Motor neuron (in vitro differentiated cells): ENCODE data around the gene RRAGD. TPM values are rescaled to one million over a fixed set of nuclear protein-coding genes. Genes with fewer than 3 reads are reported as not detected.

Experiments used
- ATAC-seq, 8 experiments: fragments of 200-7000 bp; cut with Tn5 transposase; replicated peaks in 6 of 8; 2 replicates each; pipeline ENCODE4 v1.8.0; 2021; ENCODE audit warnings: mild to moderate bottlenecking in 8 of 8, moderate library complexity in 8 of 8
- H3K27ac ChIP-seq, 2 donors: fragments of 250-450 bp; sonication (Bioruptor Pico); 2 replicates each; pipeline ENCODE4 v1.9.0; 2021; ENCODE audit warnings: antibody characterized with exemption in 2 of 2, mild to moderate bottlenecking in 2 of 2, moderate library complexity in 1 of 2
- H3K4me1 ChIP-seq, 2 donors: fragments of 250-450 bp; sonication (Bioruptor Pico); replicated peaks in 1 of 2; 2 replicates each; pipeline ENCODE4 v1.6.1; 2021; ENCODE audit warnings: antibody characterized with exemption in 2 of 2, mild to moderate bottlenecking in 2 of 2, moderate library complexity in 1 of 2
- H3K4me3 ChIP-seq, 5 donors: fragments of 250-450 bp; sonication (Bioruptor Pico); 2 replicates each; pipeline ENCODE4 v1.9.0; 2021; ENCODE audit warnings: antibody characterized with exemption in 5 of 5, mild to moderate bottlenecking in 5 of 5, moderate library complexity in 4 of 5
- WGBS, 10 experiments: fragments of 450-650 bp; shearing (Covaris generic); methylation state at CpG; one replicate each; pipeline ENCODE4 v1.0.0; 2022; 5-methylcytosine and 5-hydroxymethylcytosine counted together
- in situ Hi-C, 9 experiments: fragments of 400-800 bp; cut with MboI; loops; one replicate each; pipeline ENCODE4 v1.15.0; 2021; ENCODE audit warnings: low sequenced_read_pairs in 9 of 9, low pct_unique_long_range_greater_than_20kb in 2 of 9; ENCODE audit not compliant: unreplicated experiment in 9 of 9
- total RNA-seq, 8 experiments: library from RNA; unstranded; fragments of 300-600 nt; gene quantifications; 2 replicates each; pipeline versions ENCODE4 v1.2.3 to v1.2.4, GENCODE V29; 2022

RRAGD gene, protein sequence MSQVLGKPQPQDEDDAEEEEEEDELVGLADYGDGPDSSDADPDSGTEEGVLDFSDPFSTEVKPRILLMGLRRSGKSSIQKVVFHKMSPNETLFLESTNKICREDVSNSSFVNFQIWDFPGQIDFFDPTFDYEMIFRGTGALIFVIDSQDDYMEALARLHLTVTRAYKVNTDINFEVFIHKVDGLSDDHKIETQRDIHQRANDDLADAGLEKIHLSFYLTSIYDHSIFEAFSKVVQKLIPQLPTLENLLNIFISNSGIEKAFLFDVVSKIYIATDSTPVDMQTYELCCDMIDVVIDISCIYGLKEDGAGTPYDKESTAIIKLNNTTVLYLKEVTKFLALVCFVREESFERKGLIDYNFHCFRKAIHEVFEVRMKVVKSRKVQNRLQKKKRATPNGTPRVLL
- 10 to 100 TPM in 7 of 8 experiments, 1 to 10 TPM in 1; 9.6 to 90.2 (median 27.4) TPM for total RNA-seq

DNA sequence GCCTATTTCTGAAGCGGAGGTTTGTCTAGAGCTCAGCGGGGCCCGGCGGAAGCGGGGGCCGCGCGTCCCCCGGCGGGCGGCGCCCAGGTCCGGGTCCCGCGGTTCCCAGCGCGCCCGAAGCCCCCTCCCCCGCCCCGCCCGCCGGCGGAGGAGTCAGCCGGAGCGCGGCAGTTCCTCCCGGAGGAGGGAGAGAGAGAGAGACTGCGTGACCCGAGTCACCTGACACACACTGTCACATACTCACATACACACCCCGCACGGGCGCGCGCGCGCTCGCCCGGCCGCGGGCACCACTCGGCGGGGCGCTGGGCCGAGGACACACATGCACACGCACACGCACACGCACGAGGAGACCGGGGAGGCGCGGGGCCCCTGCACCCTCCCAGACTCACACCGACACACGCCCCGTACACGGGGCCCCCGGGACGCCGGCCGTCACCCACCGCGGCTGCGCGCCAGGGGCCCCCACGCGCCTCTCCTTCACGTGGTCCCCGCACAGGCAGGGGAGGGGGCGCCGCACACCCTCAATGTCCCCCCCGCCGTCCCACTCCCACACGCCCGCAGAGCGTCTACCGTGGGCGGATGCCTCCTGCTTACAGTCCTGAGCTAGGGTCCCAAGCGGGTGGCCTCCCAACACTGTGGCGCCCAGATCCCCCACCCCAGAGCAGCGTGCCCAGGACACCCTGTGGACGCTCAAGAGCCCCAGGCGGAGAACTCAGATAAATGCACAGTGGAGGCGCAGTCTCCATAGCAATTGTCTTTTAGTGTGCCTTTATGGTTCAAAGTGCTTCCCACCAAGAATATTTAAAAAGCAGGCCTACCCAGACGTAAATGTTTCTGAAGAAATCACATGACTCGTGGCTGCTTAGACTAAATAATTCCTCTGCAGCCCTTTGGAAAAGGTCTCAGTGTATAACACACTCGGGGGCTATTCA is at the start of gene RRAGD:
TSS of gene RRAGD (minus strand) at position 203 of the 935 bp plus-strand sequence. CDS start 280 bp downstream, outside the sequence.
- ATAC-seq, result peak; percentile 83 to 91 (median 87)
- peaks cover 14 to 16% of the 10 kb centered on the region in 2 donors for H3K4me1 ChIP-seq
- peak within 1 kb of the TSS; percentile 66 to 90 (median 75) for H3K4me3 ChIP-seq
- H3K27ac ChIP-seq, result peak within 1 kb of the TSS; percentile 68 to 82
- in situ Hi-C loops, result no loop called here
- WGBS, 10 experiments, result 0 to 40% (median 7%) methylated on average over 1 to 5 of the region's 85 CpGs; no CpG with 5 or more reads in 4 of the 10 experiments

DNA sequence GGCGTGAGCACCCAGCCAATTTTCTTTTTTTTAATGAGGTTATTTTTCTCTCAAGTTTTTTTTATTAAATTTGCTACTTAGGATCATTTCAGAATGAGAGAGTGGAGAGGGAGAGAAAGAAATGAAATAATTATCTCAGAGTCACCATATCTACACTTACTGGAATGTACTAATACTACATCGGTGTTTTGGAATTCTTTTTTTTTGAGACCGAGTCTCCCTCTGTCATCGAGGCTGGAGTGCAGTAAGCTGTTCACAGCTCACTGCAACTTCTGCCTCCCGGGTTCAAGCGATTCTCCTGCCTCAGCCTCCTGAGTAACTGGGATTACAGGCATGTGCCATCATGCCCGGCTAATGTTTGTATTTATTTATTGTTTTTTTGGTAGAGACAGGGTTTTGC is 48.6 kb upstream of the RRAGD start:
- Histone ChIP-seq H3K4me3 (no peak overlapping the region), H3K27ac (no peak overlapping the region), H3K4me1 (peaks cover 4 to 8% of the 10 kb centered on the region in 2 donors)
- 44 to 93% (median 80%) methylated on average over 1 to 7 of the region's 7 CpGs; no CpG with 5 or more reads in 3 of the 10 experiments for whole genome bisulfite sequencing, 10 experiments
- in situ Hi-C loops, result no loop called here
- ATAC-seq, result no peak

DNA sequence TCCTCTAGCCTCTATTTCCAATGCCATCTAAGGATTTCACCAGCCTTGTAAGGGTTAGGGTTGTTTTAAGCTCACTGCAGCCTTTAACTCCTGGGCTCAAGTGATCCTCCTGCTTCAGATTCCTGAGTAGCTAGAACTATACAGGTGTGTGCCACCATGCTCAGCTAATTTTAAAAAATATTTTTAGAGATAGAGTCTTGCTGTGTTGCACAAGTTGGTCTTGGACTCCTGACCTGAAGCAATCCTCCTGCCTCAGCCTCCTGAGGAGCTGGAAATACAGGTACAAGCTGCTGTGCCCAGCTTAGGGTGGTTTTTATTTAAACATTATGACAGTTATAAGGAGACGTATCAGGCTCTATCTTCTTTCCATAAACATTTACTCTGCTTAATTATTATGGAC is 47.4 kb upstream of the RRAGD start:
- in situ Hi-C loops, result no loop called here
- Histone ChIP-seq H3K4me3 (no peak overlapping the region), H3K27ac (no peak overlapping the region), H3K4me1 (peaks cover 2 to 7% of the 10 kb centered on the region in 2 donors)
- no peak for ATAC-seq
- 56 to 100% (median 95%) methylated on average over 1 of the region's 1 CpG; no CpG with 5 or more reads in 2 of the 10 experiments for WGBS, 10 experiments

DNA sequence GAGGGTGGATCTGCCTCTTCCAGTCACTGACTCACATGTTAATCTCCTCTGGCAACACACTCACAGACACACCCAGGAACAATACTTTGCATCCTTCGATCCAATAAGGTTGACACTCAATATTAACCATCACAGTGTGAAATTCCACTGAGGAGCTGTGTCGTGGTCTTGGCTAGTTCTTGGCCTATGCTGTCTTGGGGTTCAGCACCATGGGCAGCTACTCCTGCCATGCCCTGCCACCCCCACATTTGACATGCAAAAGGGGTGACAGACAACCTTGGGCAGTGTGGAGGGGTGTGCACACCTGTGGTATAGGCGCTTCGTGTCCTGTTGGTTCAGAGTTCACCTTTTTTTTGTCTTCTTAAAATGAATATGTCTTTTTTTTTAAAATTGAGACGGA is 46.6 kb upstream of the RRAGD start:
- 40 to 100% (median 91%) methylated on average over 2 to 5 of the region's 5 CpGs; no CpG with 5 or more reads in 5 of the 10 experiments for WGBS, 10 experiments

DNA sequence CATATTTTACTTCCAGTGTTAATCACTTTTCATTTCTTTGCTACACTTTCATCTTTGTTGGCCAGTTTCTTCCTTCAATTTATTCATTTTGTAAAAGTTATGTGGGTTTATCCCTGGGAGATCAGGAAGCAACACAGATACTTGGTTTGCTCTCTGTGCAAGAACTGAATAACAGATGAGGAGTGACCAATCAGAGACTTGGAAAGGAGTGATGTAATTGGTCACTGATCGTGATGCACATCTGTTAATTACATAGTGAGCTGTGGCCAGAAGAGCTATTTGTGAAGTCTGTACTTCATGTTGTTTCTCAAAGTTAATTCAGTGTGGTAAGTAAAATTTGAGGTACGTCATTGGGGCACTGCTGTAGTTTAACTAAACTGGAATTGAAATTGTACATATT is 42.2 kb upstream of the RRAGD start:
- H3K27ac ChIP-seq, result no peak overlapping the region
- peaks cover 6 to 13% of the 10 kb centered on the region in 2 donors for H3K4me1 ChIP-seq
- WGBS, 10 experiments, result 33 to 100% (median 86%) methylated on average over 1 to 2 of the region's 2 CpGs
- no peak overlapping the region for H3K4me3 ChIP-seq
- peak in 3 of 8 experiments; percentile 43 to 55 (median 54) for ATAC-seq
- in situ Hi-C loops, result no loop called here

More for the DNA sequence above, 46.6 kb upstream of the RRAGD start:
- H3K27ac ChIP-seq, result no peak overlapping the region
- no peaks in the 10 kb centered on the region for H3K4me1 ChIP-seq
- no peak overlapping the region for H3K4me3 ChIP-seq
- in situ Hi-C loops, result no loop called here
- ATAC-seq, result peak in 3 of 8 experiments; percentile 36 to 75 (median 71)

DNA sequence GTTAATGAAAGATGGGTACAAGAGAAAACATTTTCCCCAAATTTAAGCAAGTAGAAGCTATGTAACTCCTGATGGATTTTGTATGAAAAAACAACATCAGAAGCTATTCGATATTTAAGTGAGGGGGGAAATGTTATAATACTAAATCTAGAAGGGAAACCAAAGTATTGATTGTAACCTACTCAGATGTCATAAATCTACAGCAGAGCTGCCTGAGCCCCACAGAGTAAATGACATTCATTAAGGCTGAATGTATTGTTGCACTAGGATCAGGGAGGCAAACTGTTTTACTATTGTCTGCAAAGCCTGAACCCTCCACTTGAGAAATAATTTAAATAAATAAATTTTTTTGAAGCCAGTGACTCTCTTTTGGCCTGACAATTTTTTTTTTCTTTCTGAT is 40.2 kb upstream of the RRAGD start:
- WGBS, 10 experiments, result 18 to 89% (median 71%) methylated on average over 1 of the region's 1 CpG; no CpG with 5 or more reads in 1 of the 10 experiments
- peak in 5 of 8 experiments; percentile 32 to 67 (median 45) for ATAC-seq
- H3K4me3 ChIP-seq, result no peak overlapping the region
- H3K27ac ChIP-seq, result no peak overlapping the region
- in situ Hi-C loops, result no loop called here
- H3K4me1 ChIP-seq, result peaks cover 6 to 13% of the 10 kb centered on the region in 2 donors

DNA sequence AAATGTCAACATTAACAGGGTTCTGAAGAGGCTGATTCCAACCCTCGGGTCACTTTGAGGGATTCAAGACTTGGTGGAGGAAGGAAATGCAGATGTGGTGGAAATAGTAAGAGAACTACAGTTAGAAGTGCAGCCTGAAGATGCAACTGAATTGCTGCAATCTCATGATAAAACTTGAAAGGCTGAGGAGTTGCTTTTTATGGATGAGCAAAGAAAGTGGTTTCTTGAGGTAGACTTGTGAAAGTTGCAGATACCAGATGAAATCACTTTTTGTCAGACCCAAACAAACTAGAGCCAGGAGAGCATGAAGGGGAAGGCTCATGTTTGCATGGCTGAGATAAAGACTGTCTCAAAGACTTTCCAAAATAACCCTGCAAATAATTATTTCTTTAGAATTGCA is 37.1 kb upstream of the RRAGD start:
- ATAC-seq, result no peak
- in situ Hi-C loops, result loop anchor here in 5 of 9 experiments (25.0 kb wide), 3 partner anchors 113 to 188 kb away; partner anchors contain the start of gene LYRM2 (in 1 of the 5)
- Histone ChIP-seq H3K27ac (no peak overlapping the region), H3K4me3 (no peak overlapping the region), H3K4me1 (peaks cover 6 to 13% of the 10 kb centered on the region in 2 donors)
- 0 to 71% (median 60%) methylated on average over 1 of the region's 1 CpG; no CpG with 5 or more reads in 3 of the 10 experiments for WGBS, 10 experiments

DNA sequence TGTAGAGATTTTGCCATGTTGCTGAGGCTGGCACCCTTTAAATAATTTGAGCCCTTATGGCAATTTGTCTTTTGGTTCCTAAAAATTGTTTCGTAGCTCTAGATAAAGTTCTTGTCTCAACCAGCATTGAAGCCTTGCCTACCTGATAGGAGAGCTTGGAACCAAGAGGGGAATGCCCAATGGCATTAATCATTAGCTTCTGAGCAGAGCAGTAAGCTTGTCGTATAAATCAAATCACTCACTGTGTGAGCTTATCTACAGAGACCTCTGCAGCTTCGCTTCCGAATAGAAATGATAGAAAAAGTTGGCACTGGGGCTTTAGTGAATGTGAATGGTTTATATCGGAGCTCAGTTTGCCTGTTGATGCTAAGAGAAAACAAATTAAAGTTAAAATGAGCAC is 31.6 kb upstream of the RRAGD start:
- peak in 1 of 8 experiments; percentile 32 for ATAC-seq
- Histone ChIP-seq H3K4me1 (no peaks in the 10 kb centered on the region), H3K27ac (no peak overlapping the region), H3K4me3 (no peak overlapping the region)
- in situ Hi-C loops, result loop anchor here in 5 of 9 experiments (25.0 kb wide), 3 partner anchors 119 to 194 kb away; partner anchors contain the start of gene LYRM2 (in 1 of the 5)
- WGBS, 10 experiments, result 35 to 72% (median 60%) methylated on average over 1 to 5 of the region's 5 CpGs; no CpG with 5 or more reads in 2 of the 10 experiments

DNA sequence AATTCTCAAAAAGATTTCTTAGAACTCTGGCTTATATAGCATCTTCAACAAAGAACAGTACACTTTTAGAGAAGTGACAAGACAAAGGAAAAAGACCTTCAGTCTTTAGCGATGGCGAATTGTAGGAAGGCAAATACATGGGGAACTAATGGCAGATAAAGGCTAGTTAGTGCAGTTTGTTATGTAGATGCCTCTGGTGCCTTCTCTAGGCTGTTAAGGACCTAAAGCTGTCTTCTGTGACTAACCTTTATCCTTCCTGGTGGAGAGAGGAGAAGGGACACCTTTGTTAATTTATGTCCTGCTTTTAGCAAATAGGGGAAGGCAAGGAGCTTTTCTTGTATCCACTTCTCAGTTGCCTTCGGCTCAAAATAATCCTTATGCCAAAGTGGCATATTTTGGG is 28.1 kb upstream of the RRAGD start:
- Histone ChIP-seq H3K27ac (no peak overlapping the region), H3K4me1 (peaks cover 4 to 12% of the 10 kb centered on the region in 2 donors), H3K4me3 (no peak overlapping the region)
- in situ Hi-C loops, result loop anchor here in 5 of 9 experiments (25.0 kb wide), 3 partner anchors 122 to 197 kb away; partner anchors contain the start of gene LYRM2 (in 1 of the 5)
- no peak for ATAC-seq
- WGBS, 10 experiments, result 62 to 100% (median 89%) methylated on average over 1 to 3 of the region's 3 CpGs

DNA sequence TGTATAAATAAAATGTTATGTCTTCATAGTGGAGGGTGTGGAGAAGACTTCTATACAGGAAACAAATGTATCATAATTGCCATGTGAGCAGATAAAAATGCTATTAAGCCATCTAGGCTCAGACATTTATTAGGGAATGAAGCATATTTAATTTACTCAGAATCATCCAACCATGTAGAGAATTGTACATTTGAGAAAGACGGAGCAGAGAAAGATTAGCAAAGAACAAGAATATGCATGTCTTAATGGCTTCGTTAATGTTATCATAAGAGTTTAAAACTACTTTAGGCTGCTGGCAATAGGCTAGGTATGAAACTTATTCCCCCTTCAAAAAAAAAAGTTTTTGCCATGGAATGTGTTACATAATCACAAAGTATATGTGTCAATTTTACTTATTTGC is 26.9 kb upstream of the RRAGD start:
- no peak for ATAC-seq
- H3K27ac ChIP-seq, result no peak overlapping the region
- H3K4me1 ChIP-seq, result peaks cover 16 to 23% of the 10 kb centered on the region in 2 donors
- H3K4me3 ChIP-seq, result no peak overlapping the region
- WGBS, 10 experiments, result 57 to 100% (median 100%) methylated on average over 1 to 2 of the region's 2 CpGs
- in situ Hi-C loops, result loop anchor here in 7 of 9 experiments (10.0 to 25.0 kb wide), 4 partner anchors 123 to 198 kb away; partner anchors contain the start of gene LYRM2 (in 1 of the 7)

DNA sequence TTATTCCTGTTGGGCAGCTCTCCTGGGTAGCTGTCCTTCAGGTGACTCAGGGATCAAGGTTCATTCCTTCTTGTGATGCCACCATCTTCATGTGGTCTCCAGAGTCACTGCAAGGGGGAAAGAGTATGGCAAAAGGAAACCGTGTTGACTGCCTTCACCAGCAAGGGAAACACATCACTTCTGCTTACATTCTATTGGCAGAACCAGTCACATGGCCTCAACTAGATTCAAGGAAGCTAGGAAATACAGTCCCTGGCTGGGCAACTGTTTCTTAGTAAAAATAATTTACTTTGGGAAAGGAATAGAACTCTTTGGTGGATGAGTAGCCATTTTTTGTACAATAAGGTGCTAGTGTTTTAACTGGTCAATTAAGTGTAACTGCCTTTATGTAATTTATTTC is 26.2 kb upstream of the RRAGD start:
- Histone ChIP-seq H3K4me3 (no peak overlapping the region), H3K27ac (no peak overlapping the region), H3K4me1 (peaks cover 18 to 24% of the 10 kb centered on the region in 2 donors)
- 60 to 100% (median 80%) methylated on average over 1 of the region's 1 CpG; no CpG with 5 or more reads in 7 of the 10 experiments for WGBS, 10 experiments
- ATAC-seq, result no peak
- in situ Hi-C loops, result loop anchor here in 7 of 9 experiments (10.0 to 25.0 kb wide), 4 partner anchors 124 to 199 kb away; partner anchors contain the start of gene LYRM2 (in 1 of the 7)

DNA sequence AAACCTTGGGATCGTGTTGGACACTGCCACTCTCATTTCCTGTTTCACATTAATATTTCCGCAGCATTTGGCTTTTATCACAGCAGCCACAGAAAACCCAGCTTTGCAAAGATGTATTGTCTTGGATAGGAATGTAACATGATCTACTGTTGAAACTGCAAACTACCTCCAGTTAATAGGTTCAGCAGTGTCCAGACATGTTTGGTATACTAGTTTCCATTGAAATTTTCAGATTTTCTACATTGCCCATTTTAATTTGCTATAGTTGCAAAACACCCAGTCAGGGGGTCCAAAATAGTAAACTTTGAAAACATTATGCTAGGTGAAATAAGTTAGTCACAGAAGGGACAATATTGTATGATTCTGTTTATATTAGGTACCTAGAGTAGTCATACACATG is 24.2 kb upstream of the RRAGD start:
- H3K4me3 ChIP-seq, result no peak overlapping the region
- 14 to 100% (median 73%) methylated on average over 1 to 2 of the region's 2 CpGs; no CpG with 5 or more reads in 2 of the 10 experiments for WGBS, 10 experiments
- peaks cover 21 to 26% of the 10 kb centered on the region in 2 donors for H3K4me1 ChIP-seq
- in situ Hi-C loops, result loop anchor here in 7 of 9 experiments (10.0 to 25.0 kb wide), 4 partner anchors 126 to 201 kb away; partner anchors contain the start of gene LYRM2 (in 1 of the 7)
- ATAC-seq, result no peak
- H3K27ac ChIP-seq, result no peak overlapping the region
